ELF-1 (cell line): ENCODE measurements around the gene CD38.

Source experiments
- DNase-seq: peaks from one replicate; pipeline ENCODE4 v3.0.0-alpha.2; 2016; ENCODE audit warnings: low read depth, low spot score

CD38 gene

DNA sequence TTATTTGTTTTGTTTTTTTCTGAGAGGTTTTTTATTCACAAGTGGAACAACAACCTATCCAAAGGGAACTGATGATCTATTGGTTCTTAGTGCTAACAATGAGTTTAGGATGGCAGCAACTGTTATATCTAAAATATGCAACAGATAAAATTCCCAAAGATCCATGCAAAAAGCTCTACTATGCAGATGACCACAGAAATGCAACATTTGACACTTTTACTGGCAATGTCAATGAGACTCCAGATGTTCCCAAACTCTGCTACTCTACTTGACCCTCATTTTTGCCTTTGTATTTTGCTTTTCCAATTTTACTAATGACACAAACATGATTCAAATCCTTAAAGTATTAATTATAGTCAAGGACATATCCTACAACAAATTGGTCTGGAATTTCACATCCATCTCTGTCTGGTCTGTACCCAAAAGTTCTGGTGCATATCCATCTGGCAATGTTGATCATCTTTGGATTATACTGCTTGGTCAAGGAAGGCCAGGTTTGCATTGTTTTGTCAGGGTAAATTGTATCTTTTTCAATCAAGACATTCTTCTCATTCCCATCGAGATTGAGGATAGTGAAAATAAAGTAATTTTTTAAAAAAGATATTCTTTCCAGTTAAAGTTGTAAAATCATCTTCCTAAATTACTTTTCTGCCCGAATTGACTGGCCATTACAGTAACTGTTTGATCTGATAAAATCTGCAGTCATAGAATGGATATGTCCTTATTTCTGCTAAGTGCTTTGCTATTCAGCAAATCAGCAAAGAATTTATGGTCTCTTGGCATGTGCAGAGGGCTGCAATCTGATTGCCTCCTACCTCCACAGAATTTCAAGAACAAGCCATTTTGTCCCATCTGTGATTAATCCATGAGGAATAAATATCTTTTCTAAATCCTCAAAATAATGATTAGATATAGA, 86.8 kb downstream of the CD38 start:
- DNase-seq = no peak

GRCh38 chr4:15868111-15868510, 90.0 kb downstream of the CD38 start:
- peak; percentile 28 for DNase-seq

DNA sequence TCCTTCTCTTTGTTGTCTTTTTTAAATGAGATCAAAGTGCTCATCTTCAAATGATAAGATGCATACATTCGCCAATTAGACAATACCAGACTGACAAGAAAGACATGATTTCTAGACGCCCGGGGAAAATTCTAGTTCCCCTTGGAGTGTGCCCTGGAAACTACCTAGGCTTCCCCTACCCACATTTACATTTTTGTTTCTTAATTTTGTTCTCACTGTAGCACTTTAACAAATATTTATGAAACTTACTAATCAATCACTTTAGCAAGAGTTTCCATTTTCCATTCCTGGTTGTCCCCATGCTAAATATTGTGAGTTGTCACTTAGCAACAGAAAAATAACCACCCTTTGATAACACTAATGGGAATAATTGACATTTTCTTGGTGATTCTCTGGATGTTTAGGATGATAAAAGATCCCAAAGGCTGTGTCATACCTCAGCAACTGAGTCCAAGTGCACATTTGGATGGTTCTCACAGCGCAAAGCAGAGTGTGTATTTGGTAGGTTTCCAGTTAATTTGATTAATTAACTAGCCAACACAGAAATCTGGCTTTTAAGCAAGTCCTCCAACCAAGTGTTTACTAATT, 90.8 kb downstream of the CD38 start:
- DNase-seq = no peak

GRCh38 chr4:15870079-15870478, 92.0 kb downstream of the CD38 start:
- DNase-seq = no peak

DNA sequence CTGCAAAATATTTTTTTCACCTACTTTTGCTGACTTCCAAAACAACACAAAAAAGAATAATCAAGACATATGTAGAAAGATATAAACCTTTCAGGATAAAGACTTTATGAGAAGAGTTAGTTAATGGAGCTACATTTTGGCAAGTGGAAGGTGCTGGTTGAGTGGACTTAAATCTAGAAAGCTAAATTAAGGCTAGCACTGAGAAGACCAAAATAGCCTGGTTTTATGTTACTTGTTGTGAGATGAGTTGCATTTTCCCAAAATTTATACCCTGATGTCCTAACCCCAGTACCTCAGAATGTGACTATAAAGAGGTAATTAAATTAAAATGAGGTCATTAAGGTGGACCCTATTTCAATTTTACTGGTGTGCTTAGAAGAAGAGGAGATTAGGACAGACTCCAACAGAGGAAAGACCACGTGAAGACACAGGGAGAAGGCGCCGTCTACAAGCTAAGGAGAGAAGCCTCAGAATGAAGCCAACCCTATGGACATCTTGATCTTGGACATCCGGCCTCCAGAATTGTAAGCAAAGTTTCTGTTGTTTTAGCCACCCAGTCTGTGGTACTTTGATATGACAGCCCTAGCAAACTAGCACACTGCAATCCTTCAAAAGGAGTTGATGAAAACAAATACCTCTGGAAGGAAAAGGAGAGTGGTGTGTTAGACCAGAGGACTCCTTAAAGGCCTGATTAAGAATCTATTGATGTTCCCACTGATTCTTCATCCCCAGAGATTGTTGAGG, 93.0 kb downstream of the CD38 start:
- DNase-seq = no peak

DNA sequence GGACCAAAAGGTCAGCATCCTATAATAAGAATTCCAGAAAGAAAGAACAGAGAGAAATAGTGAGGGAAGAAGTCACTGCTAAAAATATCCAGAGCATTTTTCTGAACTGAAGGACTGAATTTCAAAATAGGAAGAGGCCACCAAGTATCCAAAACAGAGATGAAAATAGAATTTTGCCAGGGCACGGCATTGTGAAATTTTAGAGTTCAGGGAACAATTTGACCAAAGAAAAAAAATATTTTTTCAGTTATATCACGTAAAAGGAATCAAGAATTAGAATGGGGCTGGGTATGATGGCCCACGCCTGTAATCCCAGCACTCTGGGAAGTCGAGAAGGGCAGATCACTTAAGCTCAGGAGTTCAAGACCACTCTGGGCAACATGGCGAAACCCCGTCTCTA, 95.0 kb downstream of the CD38 start:
- DNase-seq = no peak

GRCh38 chr4:15874671-15875070, 96.5 kb downstream of the CD38 start:
- no peak for DNase-seq

DNA sequence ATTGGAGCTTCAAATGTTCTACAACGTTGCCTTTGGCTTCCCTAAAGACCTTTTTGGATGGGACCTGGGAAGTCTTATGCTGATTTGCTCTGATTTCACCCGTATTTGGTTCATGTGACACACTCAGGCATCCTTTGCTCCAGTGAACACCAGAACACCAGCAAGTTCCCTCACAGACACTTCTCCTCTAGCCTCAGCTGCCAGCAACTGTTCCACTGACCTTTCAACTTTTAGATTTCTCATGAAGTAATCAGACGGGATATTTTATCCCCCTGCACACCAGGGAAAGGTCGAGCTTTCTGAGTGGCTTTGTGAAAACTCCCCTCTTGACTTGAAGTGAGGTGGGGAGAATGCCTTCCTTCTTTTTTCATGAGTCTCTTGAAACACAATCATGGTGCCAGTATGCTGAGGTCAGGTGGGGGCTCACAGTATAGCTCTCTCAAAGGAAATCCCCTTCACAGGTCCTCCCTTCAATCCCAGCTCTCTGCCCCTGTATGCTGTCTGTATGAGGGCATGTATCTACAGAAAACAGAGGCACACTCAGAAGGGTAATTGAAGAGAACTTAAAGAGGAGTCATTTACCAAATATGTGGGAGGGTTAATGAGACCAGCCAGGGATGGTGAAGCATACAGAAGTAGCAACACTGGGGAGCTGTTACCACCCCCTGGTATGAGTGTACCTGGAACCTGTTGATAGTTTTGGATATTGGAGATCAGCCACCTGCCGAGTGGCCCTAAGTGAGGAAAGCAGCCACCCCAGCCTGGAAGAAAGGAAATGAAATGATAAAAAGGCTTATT, 97.7 kb downstream of the CD38 start:
- no peak for DNase-seq

GRCh38 chr4:15878011-15878410, 99.9 kb downstream of the CD38 start:
- DNase-seq = no peak

DNA sequence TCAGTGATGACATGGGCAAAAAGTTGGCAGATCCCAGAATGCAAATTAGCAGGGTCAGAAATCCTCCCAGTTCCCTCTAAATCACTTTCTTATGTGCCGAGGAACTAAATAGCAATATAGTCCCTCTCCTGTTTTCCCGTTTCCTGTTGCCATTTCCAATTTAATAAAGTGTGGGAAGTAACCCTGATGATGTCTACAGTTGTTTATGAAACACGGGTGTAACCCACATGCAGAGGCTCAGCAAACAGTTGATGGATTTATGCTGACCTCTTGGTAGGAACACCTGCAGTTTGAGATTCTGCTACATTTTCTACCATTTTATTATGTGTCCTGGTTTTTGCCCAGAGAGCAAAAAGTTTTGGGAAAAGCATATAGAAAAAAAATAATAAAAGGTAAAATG, 103.7 kb downstream of the CD38 start:
- no peak for DNase-seq

GRCh38 chr4:15882675-15883086, 104.6 kb downstream of the CD38 start:
- DNase-seq = peak; percentile 84

GRCh38 chr4:15883610-15884243, 105.6 kb downstream of the CD38 start:
- no peak for DNase-seq

- no peak for DNase-seq
Measured at GRCh38 chr4:15884666-15885065, 106.5 kb downstream of the CD38 start.

- DNase-seq = no peak
Measured at GRCh38 chr4:15885422-15885821, 107.3 kb downstream of the CD38 start.

- no peak for DNase-seq
Measured at GRCh38 chr4:15888515-15888914, 110.4 kb downstream of the CD38 start.

- DNase-seq = no peak
Measured at GRCh38 chr4:15890246-15890829, 112.2 kb downstream of the CD38 start.

DNA sequence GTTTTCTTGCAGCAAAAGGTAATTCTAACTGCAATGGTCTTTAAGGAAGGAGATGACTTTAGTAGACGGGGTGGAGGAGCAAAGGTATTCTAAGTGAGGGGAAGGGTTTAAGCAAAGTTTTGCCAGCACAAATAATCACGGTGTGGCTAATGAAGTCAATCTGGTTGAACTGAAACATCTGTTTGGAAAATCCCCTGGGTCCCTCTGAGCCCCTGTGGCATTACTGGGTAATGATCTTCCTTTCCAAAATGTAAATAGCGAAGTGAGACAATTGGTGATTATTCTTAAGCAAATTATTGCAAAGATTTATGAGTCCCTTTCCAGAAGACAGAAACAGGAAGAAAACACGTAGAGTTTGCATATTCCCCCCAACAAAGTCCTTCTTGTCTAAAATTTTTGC, 113.2 kb downstream of the CD38 start:
- no peak for DNase-seq

DNA sequence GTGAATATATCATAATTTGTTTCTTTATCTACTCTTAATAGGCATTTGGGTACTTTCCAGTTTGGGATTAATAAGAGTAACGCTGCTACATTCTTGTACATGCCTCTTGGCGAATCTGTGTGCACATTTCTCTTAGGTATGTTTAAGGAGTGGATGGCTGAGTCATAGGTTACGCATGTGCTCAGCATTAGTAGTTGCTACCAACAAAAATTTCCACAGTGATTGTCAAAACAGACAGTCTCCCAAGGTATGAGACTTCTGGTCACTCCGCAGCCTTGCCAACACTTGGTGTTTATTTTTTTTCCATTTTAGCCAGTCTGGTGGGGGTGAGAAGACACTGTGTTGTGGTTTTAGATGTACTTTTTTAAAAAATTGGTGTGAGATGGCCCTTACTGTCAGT, 115.8 kb downstream of the CD38 start:
- no peak for DNase-seq

DNA sequence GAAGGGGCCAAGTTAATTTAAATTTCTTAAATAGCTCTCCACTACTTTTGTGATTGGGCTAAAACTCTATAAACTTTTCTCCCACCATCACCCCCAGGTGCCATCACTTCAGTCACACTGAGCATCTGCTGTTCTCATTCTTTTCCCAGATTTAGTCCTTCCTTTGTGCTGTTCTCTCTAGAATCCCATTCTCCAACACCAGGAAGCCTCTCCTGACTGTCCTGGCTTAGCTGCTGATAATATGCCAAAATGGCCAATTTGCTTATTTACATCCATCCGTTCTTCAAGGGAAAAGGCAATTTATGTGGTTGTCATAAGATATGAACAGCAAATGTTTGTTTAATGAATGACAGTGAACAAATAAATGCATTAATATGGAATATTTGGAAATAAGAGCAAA, 116.3 kb downstream of the CD38 start:
- no peak for DNase-seq

GRCh38 chr4:15894921-15895916, 117.1 kb downstream of the CD38 start:
- DNase-seq = no peak
